EH (cell line): Measurements from ENCODE around the gene CAPZB.
A peak's percentile ranks its signal among the peaks of the same experiment; 100 is the strongest.

Experiments
- DNase-seq: peaks from one replicate; pipeline ENCODE4 v3.0.0-alpha.2; 2015; ENCODE audit warnings: low read depth

CAPZB gene

GRCh38 chr1:19367584-19368041 is 117.7 kb downstream of the CAPZB start:
- DNase-seq: peak; percentile 54

- DNase-seq: no peak
Observed at GRCh38 chr1:19366599-19367536, 118.5 kb downstream of the CAPZB start.

DNA sequence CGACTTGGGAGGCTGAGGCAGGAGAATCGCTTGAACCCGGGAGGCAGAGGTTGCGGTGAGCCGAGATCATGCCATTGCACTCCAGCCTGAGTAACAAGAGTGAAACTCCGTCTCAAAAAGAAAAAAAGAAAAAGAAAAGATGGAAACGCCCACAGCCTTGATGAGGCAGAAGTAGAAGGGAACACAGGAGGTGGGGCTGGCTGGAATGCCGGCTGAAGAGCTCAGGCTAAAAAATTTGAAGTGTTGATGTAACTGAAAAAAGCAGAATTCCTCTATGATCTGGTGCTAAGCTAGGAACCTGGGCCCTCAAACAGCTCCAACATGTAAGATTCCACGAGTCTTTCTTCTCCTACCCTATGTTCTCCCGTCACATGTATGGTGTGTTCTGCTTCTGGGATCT is 119.6 kb downstream of the CAPZB start:
- peak; percentile 45 for DNase-seq

DNA sequence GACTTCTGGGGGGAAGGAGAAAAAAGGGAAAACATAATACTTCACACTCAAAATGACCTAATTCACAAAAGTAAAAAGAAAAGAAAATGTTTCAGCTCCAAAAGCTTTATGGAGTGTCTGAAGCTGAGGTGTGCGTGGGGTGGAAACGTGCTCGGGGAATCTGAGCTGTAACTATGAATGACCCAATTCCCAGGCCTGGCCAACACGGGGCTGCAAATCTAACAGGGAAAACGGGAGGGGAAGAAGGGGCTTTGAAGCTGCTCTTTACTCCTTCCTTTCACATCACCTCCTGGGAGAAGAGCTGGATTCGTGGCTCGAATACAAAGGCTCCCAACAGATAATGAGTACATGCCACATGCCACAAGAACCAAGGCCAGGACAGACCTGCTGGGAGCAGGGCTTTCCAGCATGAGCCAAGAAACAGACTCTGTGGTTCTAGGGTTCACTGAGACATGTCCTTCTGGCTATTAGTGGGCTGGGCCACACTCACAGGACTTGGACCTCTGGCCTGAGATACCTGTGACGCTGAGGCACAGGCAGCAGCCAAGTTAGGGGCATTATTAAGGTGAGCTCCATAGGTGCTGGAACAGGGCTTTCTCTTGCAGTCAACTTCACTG is 121.7 kb downstream of the CAPZB start:
- no peak for DNase-seq

DNA sequence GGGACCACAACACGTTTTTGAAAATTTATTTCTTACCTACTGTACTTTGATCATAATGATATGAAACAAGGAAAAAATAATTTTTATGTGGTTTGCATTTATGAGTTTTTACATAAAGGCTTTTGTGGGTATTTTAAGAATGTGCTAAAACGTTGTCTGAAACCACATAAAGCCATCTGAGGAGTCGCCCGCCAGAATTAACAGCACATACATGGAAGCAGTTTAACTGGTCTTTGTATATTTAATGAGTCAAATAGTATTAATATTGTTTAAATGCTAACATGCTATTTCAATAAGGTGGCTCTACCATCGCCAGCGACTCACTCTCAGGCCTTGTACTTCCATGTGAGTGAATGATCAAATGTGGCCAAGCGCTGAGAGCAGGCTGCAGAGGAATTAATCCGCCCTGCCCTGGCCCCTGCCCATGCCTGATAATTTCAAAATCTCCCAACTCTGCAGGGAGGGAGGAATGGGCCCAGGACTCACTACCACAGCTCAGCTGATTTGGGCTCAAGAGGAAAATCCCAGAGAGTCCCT is 123.7 kb downstream of the CAPZB start:
- DNase-seq: peak; percentile 46

DNA sequence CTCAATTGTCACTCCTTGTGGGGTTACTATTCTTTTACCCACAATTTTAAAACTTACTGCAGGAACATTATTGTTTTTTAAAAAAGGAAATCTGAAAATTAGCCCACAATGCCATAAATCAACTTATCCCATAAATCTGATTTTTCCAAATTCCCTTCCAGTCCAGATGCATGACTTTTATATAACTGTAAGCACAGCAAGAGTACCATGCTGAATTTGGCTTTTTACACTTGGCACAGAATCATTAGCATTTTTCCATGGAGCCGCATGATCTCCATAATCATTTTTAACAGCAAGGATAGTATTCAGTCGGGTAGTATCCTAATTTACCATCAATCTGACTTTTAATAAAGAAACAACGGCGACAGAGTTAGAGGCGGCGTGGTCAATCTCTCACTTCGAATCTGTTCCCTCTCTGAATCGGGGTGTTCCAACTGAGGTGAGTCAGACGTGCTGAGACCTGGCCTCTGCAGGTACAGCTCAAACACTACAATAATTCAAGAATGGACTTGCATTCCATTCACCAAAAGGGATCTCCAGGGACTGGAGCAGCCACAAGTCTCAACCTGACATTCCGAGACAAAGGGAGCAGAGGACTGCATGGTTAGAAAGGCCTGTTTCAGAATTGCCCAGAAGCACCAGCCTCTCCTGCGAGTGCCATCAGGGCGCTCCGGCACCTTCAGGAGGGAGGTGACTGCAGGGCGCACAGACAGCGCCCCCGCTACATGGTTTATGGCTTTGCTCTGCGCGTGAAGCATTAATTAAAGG is 124.3 kb downstream of the CAPZB start:
- DNase-seq: no peak

DNA sequence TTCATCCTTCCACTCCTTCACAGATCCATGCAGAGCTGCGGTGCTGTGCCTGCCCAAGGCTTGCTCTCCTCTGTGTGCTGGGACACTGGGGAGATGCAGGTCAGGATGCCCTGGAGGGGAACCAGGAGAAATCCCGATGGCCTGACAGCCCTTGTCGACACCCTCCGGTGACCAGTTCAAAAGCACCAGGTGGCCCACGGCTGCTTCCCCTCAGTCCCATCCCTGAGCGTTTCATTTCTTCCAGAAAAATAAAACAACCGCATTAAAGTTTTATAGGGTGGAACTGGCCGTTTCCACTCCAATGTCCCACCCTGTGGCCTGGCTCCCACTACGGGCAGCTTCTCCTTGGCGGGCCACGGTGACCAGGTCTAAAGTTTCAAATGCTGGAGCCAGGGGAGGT is 124.9 kb downstream of the CAPZB start:
- no peak for DNase-seq

- DNase-seq: no peak
Observed at GRCh38 chr1:19360016-19360415, 125.3 kb downstream of the CAPZB start.

- DNase-seq: no peak
Observed at GRCh38 chr1:19359357-19359756, 126.0 kb downstream of the CAPZB start.

DNA sequence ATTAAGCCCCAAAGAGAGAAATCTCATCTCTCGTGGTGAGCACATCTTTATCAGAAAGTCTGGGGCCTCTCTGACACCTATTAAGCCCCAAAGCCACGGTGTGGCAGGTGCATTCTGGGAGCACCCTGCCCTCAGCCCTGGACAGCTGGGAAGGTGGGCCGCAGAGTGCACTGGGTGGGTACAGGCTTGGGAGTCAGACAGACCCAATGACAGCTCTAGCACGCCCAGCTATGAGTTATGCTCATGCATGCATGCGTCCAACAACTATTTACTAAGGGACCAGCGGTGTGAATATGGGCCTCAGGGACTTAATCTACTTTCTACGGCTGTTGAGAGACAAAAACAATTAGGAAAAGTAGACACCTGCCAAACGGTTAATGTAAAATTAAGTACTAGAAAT is 126.6 kb downstream of the CAPZB start:
- DNase-seq: no peak

DNA sequence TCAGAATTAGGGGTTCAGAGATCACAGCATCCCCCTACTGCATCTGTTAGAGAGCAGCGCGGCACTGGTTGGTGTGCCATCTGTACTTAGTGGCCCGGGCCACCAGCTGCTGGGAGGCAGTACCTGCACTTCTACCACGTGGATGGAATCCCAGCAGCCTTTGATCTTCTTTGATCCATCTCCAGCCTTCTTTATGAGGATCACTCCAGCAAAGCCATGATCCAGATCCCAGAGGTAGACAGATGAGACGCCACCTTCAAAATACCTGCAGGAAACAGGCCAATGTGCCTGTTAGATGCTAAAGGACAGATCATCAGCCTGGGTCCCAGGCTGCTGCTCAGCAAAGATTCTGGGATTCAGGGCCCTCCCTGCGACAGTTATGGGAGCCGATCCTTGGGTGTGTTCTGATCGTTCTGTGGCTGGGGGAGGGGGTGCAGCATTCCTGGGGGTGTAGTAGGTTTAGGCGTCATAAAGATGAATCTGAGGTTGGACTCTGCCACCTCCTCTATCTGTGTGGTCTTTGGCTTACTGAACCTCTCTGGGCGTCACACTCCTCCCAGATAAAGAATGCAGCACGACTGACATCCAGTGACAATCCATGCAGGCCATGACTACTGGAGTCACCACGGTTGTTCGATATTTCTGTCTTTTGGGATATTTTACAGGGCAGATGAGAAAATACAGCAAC is 127.9 kb downstream of the CAPZB start:
- no peak for DNase-seq

- no peak for DNase-seq
Observed at GRCh38 chr1:19356266-19356665, 129.1 kb downstream of the CAPZB start.

DNA sequence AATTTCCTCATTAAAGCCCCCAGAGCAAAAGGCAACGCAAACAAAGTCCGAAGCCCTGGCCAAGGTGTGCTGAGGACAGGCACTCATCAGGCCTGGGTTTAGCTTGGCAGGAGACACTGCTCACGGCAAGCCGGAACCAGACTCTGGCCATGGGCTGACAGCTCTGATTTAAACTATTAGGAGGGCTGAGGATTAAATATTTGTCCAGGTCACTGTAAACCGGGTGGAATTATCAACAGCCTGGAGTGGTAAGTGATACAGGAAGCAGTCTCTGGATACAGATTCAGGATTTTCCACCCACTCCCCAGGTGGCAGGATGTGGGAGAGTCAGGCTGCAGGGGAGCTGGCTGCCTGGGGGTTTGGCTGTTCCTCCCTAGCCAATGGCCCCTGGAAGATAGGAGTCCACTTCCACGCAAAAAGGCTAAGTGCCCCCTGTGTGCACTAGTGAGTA is 130.8 kb downstream of the CAPZB start:
- DNase-seq: no peak

DNA sequence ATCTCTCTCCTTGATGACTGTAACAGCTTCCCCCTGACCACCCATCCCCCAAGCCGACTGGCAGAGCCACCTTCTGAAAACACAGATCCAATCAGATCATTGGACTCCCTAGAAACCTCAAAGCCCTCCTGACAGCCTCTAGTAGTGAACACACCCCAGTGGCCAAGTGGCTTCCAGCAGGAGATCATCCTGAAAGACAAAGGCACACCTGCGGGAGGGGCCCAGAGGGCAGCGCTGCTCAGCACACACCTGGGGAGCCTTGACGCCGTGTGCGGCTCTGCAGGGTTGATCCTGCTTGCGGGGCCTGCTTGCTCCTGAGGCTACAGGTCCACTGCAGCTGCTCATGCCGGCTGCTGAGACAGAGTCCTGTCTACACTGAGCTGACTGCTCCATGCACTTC is 131.7 kb downstream of the CAPZB start:
- no peak for DNase-seq

GRCh38 chr1:19352839-19353238 is 132.5 kb downstream of the CAPZB start:
- no peak for DNase-seq

GRCh38 chr1:19351873-19352272 is 133.5 kb downstream of the CAPZB start:
- no peak for DNase-seq

DNA sequence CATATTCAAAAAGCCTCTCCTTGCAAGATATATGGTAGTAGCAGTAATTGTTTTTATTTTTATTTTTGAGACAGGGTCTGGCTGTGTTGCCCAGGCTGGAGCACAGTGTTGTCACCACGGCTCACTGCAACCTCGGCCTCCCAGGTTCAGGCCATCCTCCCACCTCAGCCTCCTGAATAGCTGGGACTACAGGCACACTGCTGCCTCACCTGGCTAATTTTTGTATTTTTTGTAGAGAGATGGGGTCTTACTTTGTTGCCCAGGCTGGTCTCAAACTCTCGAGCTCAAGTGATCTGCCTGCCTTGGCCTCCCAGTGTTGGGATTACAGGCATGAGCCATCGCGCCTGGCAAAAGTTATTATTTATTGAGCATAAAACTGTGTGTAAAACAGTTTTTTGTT is 134.8 kb downstream of the CAPZB start:
- DNase-seq: no peak

- DNase-seq: no peak
Observed at GRCh38 chr1:19349999-19350398, 135.3 kb downstream of the CAPZB start.

GRCh38 chr1:19348441-19349198 is 136.7 kb downstream of the CAPZB start:
- DNase-seq: no peak

GRCh38 chr1:19347533-19348172 is 137.7 kb downstream of the CAPZB start:
- DNase-seq: no peak
